ENCODE results near the gene FAM20C. TPM values are rescaled to one million over a fixed set of nuclear protein-coding genes. Genes with fewer than 3 reads are reported as not detected.

FAM20C gene
- total and polyA plus RNA-seq, 10 of the 15 experiments (the other 5 are each of a cell fraction or from before 2014, with no cell fraction given) = 0.44 TPM; not detected in 9

DNA sequence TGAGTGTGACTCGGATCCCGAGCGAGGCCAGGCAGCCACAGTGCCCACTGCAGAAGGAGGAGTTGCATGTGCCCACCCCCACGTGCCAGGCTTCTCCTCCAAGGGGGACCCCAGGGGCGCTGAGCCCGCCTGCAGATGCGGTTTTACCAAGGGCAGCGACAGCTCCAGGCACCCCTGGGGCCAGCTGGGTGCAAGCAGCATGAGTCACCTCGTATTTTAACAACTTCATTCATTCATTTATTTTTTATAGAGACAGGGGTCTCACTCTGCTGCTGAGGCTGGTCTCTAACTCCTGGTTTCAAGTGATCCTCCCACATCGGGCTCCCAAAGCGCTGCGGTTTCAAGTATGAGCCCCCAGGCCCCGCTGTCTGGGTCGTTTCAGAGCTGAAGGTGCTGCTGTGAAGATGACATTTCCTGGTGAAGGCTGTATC lies 96.3 kb downstream of the FAM20C start:
- ChIA-PET POLR2A (no interaction called here), RAD21 (ENCODE audit: unreplicated experiment) (no interaction called here), SMC1A (ENCODE audit: uncharacterized antibody, unreplicated experiment) (no interaction called here), CTCF (no interaction called here)
- no peak for ATAC-seq
- H3K36me3 ChIP-seq (ENCODE audit: control insufficient read depth in 2 of 2, insufficient read depth in 2 of 2, low read length in 1 of 2) = no peaks in the 10 kb centered on the region
- H3K4me1 ChIP-seq (ENCODE audit: control insufficient read depth, insufficient read depth, low read length) = no peaks in the 10 kb centered on the region
- H3K9me3 ChIP-seq (replicated peaks; ENCODE audit: control insufficient read depth, insufficient read depth, low read length) = peaks cover 2% of the 10 kb centered on the region; the same call in 2 of the 3 replicates
- no peak overlapping the region for H3K27ac ChIP-seq (ENCODE audit: control insufficient read depth, insufficient read depth)
- H2AFZ ChIP-seq (ENCODE audit: control insufficient read depth, low read depth, low read length) = no peak overlapping the region
- H3K4me3 ChIP-seq = no peak overlapping the region
- FAIRE-seq = no peak
- no peak for DNase-seq (ENCODE audit: low read depth, low spot score)
- H3K79me2 ChIP-seq (ENCODE audit: control insufficient read depth, insufficient read depth, low read length) = no peaks in the 10 kb centered on the region
- intact Hi-C loops (cut with micrococcal nuclease; ENCODE audit: unreplicated experiment) = no loop called here
- H3K27me3 ChIP-seq (replicated peaks in 1 of 2; ENCODE audit: control insufficient read depth in 2 of 2, insufficient read depth in 2 of 2, low read length in 1 of 2) = no peaks in the 10 kb centered on the region
- in situ Hi-C loops (cut with MboI) = no loop called here
- H4K20me1 ChIP-seq (ENCODE audit: control insufficient read depth, insufficient read depth) = no peaks in the 10 kb centered on the region
- H3K4me2 ChIP-seq (ENCODE audit: control insufficient read depth, insufficient read depth) = no peak overlapping the region
- 34% methylated on average over 14 of the region's 14 CpGs for WGBS (ENCODE audit: insufficient coverage, insufficient replicate concordance, low lambda C conversion rate, missing lambda C conversion rate)
- BruUV-seq (replicated peaks) = no TSS peak
- H3K9ac ChIP-seq (ENCODE audit: control insufficient read depth, insufficient read depth, low read length) = no peak overlapping the region
- TF ChIP-seq CHD2 (IDR thresholded peaks at IDR 0.05; ENCODE audit: borderline replicate concordance, low read depth, low read length) = no peak
- TF ChIP-seq TCF3 (IDR thresholded peaks at IDR 0.05; ENCODE audit: borderline replicate concordance, insufficient read depth, low read depth, low read length) = no peak
- no peak for TF ChIP-seq MEF2A (IDR thresholded peaks at IDR 0.05; ENCODE audit: insufficient read depth, low read depth, low read length)
- TF ChIP-seq NR2C2 (IDR thresholded peaks at IDR 0.05; ENCODE audit: borderline replicate concordance, control insufficient read depth, insufficient read length, low read depth) = no peak
- no peak for TF ChIP-seq RAD51 (IDR thresholded peaks at IDR 0.05)

DNA sequence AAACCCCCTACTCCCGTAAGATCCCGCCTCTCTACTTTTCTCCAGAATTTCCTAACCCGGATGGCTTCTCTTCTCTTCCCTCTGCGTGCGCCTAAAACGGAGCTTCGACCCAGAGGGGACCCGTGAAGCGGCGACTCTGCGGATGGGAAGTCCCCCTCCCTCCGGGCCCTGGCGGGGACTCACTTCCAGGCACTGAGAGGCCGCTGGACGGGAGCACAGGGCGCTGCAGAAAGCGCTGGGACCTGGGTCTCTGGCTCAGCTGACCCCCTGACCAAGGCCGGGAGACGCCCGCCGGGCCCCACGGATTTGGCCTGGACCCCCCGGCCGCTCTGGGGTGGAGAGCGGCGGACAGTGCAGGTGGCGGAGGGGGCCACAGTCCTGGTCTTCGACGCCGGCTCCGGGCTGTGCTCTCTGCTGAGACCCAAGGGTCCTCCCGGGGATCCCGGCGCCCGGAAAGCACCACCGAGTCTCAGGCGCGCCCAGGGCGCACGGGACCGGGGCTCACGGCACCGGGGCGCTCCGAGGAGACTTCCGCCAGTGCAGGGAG lies 96.9 kb downstream of the FAM20C start:
- intact Hi-C loops (cut with micrococcal nuclease; ENCODE audit: unreplicated experiment) (no loop called here), in situ Hi-C loops (cut with MboI) (no loop called here)
- ChIA-PET RAD21 (ENCODE audit: unreplicated experiment) (no interaction called here), POLR2A (no interaction called here), SMC1A (ENCODE audit: uncharacterized antibody, unreplicated experiment) (no interaction called here), CTCF (no interaction called here)
- no peak overlapping the region for H3K9ac ChIP-seq (ENCODE audit: control insufficient read depth, insufficient read depth, low read length)
- H3K27ac ChIP-seq (ENCODE audit: control insufficient read depth, insufficient read depth) = no peak overlapping the region
- BruUV-seq (replicated peaks) = no TSS peak
- no peaks in the 10 kb centered on the region for H3K36me3 ChIP-seq (ENCODE audit: control insufficient read depth in 2 of 2, insufficient read depth in 2 of 2, low read length in 1 of 2)
- H3K9me3 ChIP-seq (replicated peaks; ENCODE audit: control insufficient read depth, insufficient read depth, low read length) = peaks cover 2% of the 10 kb centered on the region; the same call in 2 of the 3 replicates
- no peak overlapping the region for H3K4me2 ChIP-seq (ENCODE audit: control insufficient read depth, insufficient read depth)
- H4K20me1 ChIP-seq (ENCODE audit: control insufficient read depth, insufficient read depth) = no peaks in the 10 kb centered on the region
- no peaks in the 10 kb centered on the region for H3K79me2 ChIP-seq (ENCODE audit: control insufficient read depth, insufficient read depth, low read length)
- no peak overlapping the region for H2AFZ ChIP-seq (ENCODE audit: control insufficient read depth, low read depth, low read length)
- no peak for ATAC-seq
- no peak for FAIRE-seq
- H3K27me3 ChIP-seq (replicated peaks in 1 of 2; ENCODE audit: control insufficient read depth in 2 of 2, insufficient read depth in 2 of 2, low read length in 1 of 2) = no peaks in the 10 kb centered on the region
- no peaks in the 10 kb centered on the region for H3K4me1 ChIP-seq (ENCODE audit: control insufficient read depth, insufficient read depth, low read length)
- no peak overlapping the region for H3K4me3 ChIP-seq
- 55% methylated on average over 40 of the region's 46 CpGs for WGBS (ENCODE audit: insufficient coverage, insufficient replicate concordance, low lambda C conversion rate, missing lambda C conversion rate)
- no peak for DNase-seq (ENCODE audit: low read depth, low spot score)
- TF ChIP-seq YY1 (IDR thresholded peaks at IDR 0.05; ENCODE audit: low read depth, low read length) = no peak
- TF ChIP-seq, protein P1, sequence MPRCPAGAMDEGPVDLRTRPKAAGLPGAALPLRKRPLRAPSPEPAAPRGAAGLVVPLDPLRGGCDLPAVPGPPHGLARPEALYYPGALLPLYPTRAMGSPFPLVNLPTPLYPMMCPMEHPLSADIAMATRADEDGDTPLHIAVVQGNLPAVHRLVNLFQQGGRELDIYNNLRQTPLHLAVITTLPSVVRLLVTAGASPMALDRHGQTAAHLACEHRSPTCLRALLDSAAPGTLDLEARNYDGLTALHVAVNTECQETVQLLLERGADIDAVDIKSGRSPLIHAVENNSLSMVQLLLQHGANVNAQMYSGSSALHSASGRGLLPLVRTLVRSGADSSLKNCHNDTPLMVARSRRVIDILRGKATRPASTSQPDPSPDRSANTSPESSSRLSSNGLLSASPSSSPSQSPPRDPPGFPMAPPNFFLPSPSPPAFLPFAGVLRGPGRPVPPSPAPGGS (IDR thresholded peaks at IDR 0.05; ENCODE audit: borderline replicate concordance, insufficient read depth, low read depth, low read length, poor library complexity, severe bottlenecking) = no peak
- TF ChIP-seq, protein P2, sequence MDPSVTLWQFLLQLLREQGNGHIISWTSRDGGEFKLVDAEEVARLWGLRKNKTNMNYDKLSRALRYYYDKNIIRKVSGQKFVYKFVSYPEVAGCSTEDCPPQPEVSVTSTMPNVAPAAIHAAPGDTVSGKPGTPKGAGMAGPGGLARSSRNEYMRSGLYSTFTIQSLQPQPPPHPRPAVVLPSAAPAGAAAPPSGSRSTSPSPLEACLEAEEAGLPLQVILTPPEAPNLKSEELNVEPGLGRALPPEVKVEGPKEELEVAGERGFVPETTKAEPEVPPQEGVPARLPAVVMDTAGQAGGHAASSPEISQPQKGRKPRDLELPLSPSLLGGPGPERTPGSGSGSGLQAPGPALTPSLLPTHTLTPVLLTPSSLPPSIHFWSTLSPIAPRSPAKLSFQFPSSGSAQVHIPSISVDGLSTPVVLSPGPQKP (IDR thresholded peaks at IDR 0.05; ENCODE audit: low read depth, low read length) = no peak
- TF ChIP-seq NFXL1 (IDR thresholded peaks at IDR 0.05; ENCODE audit: borderline replicate concordance) = no peak
- TF ChIP-seq SUPT20H (IDR thresholded peaks at IDR 0.05; ENCODE audit: borderline replicate concordance, control insufficient read depth, low read depth, low read length) = no peak
- no peak for TF ChIP-seq KAT2A (conservative IDR thresholded peaks at IDR 0.05; ENCODE audit: control insufficient read depth, low read depth, low read length)
- TF ChIP-seq, protein P3, sequence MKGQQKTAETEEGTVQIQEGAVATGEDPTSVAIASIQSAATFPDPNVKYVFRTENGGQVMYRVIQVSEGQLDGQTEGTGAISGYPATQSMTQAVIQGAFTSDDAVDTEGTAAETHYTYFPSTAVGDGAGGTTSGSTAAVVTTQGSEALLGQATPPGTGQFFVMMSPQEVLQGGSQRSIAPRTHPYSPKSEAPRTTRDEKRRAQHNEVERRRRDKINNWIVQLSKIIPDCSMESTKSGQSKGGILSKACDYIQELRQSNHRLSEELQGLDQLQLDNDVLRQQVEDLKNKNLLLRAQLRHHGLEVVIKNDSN (IDR thresholded peaks at IDR 0.05; ENCODE audit: borderline replicate concordance, extremely low read length, insufficient read depth, low read depth, low read length) = no peak
- no peak for TF ChIP-seq RELA (IDR thresholded peaks at IDR 0.05; ENCODE audit: borderline replicate concordance, partially characterized antibody)
